Activated naive CD4-positive, alpha-beta T cell treated with anti-CD3 and anti-CD28 coated beads for 36 hours (primary cell): ENCODE data around the gene RMND5A. TPM values are rescaled to one million over a fixed set of nuclear protein-coding genes. Genes with fewer than 3 reads are reported as not detected.

Experiments used
- CTCF ChIA-PET: fragments of 350-600 bp; sonication (Branson Sonifier 250); formaldehyde crosslinking; loops from one replicate; lab custom pipeline; 2021; ENCODE audit warnings: antibody characterized with exemption; lab: Charles Lee
- DNase-seq: peaks from one replicate; pipeline ENCODE4 v3.0.0-alpha.2; 2020
- H3K27ac Mint-ChIP-seq: one replicate; pipeline ENCODE4 v1.8.0; 2021; ENCODE audit warnings: mild to moderate bottlenecking, mixed read lengths
- H3K27me3 Mint-ChIP-seq: one replicate; pipeline ENCODE4 v1.8.0; 2021; ENCODE audit warnings: low read depth, mixed read lengths
- H3K36me3 Mint-ChIP-seq: one replicate; pipeline ENCODE4 v1.8.0; 2021; ENCODE audit warnings: low read depth, mixed read lengths
- H3K4me1 Mint-ChIP-seq: one replicate; pipeline ENCODE4 v1.8.0; 2021; ENCODE audit warnings: low read depth, mixed read lengths
- H3K4me3 Mint-ChIP-seq: one replicate; pipeline ENCODE4 v1.8.0; 2021; ENCODE audit warnings: mild to moderate bottlenecking, moderate library complexity, mixed read lengths
- H3K9me3 Mint-ChIP-seq: one replicate; pipeline ENCODE4 v1.8.0; 2021; ENCODE audit warnings: mixed read lengths
- intact Hi-C: fragments of 100-400 bp; cut with micrococcal nuclease; formaldehyde crosslinking; loops from one replicate; pipeline ENCODE4 v1.15.1; 2023
- total RNA-seq, 2 experiments: library from RNA; stranded (reverse); gene quantifications; one replicate each; pipeline ENCODE4 v1.2.3, GENCODE V29; 2021

RMND5A gene
- total RNA-seq, 2 experiments from 2014 or later: 38.0 to 38.4 TPM

- Mint-ChIP-seq H3K27ac (no peak overlapping the region), H3K4me3 (no peak overlapping the region), H3K9me3 (peaks cover 11% of the 10 kb centered on the region), H3K4me1 (peaks cover 9% of the 10 kb centered on the region), H3K27me3 (no peaks in the 10 kb centered on the region), H3K36me3 (peaks cover 36% of the 10 kb centered on the region)
- CTCF ChIA-PET: interaction anchor here (2.5 kb wide), 1 partner anchor 11 kb away, joined by 14 read pairs; no protein-coding TSS in a partner anchor
- no peak for DNase-seq
- intact Hi-C loops: no loop called here
Observed at GRCh38 chr2:86752934-86753333, 32.8 kb downstream of the RMND5A start.

- intact Hi-C loops: no loop called here
- DNase-seq: no peak
- no peaks in the 10 kb centered on the region for H3K27me3 Mint-ChIP-seq
- no peak overlapping the region for H3K27ac Mint-ChIP-seq
- peaks cover 8% of the 10 kb centered on the region for H3K4me1 Mint-ChIP-seq
- CTCF ChIA-PET: interaction anchor here (0.5 to 2.5 kb wide), 3 partner anchors 10 to 1141 kb away, joined by 3 to 14 read pairs (median 3); no protein-coding TSS in a partner anchor
- peaks cover 11% of the 10 kb centered on the region for H3K9me3 Mint-ChIP-seq
- H3K36me3 Mint-ChIP-seq: peaks cover 36% of the 10 kb centered on the region
- no peak overlapping the region for H3K4me3 Mint-ChIP-seq
Observed at GRCh38 chr2:86753606-86754005, 33.5 kb downstream of the RMND5A start.

DNA sequence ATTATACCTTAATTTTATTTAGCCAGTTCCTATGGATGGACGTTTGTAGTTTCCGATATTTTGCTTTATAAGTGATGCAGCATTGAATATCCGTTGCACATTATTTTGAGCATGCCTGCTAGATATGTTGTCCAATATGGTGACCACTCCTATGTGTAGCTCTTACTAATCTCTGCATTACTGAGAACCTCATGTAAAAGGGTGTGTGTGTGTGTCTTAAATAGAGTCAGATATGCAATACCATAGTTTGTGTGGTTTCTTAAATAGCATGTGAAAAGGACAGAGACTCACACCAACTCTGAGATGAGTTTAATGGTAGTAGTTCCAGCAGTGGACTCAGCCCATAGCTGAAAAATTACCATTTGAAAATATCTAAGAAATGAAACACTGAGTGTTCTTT is 38.3 kb downstream of the RMND5A start:
- CTCF ChIA-PET: no interaction called here
- Mint-ChIP-seq H3K36me3 (peaks cover 18% of the 10 kb centered on the region), H3K27ac (no peak overlapping the region), H3K4me3 (no peak overlapping the region), H3K9me3 (no peaks in the 10 kb centered on the region), H3K27me3 (no peaks in the 10 kb centered on the region), H3K4me1 (peaks cover 13% of the 10 kb centered on the region)
- no peak for DNase-seq
- intact Hi-C loops: no loop called here

DNA sequence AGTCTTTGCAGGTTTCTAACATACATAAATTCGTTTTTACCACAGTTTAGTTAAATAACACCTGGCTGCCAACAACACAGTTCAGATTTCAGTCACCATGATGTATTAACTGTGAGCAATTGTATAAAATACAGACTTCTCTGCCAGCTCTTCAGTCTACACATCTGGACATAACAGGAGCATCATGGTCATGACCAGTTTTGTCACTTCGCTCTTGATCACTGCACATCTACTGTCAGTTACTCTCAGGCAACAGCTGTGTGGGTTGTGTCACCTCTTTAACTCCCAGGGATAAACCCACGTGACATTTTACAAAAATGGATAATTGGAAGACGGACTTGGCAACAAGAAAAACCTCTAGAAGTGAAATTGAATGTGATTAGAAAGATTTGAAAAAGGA is 40.3 kb downstream of the RMND5A start:
- peak overlapping the region; percentile 52 for H3K27ac Mint-ChIP-seq
- intact Hi-C loops: loop anchor here (10.0 kb wide), 1 partner anchor 246 kb away; no protein-coding TSS in a partner anchor
- H3K36me3 Mint-ChIP-seq: peaks cover 17% of the 10 kb centered on the region
- CTCF ChIA-PET: interaction anchor here (1.2 kb wide), 1 partner anchor 22 kb away, joined by 4 read pairs; no protein-coding TSS in a partner anchor
- no peaks in the 10 kb centered on the region for H3K9me3 Mint-ChIP-seq
- DNase-seq: no peak
- no peak overlapping the region for H3K4me3 Mint-ChIP-seq
- no peaks in the 10 kb centered on the region for H3K27me3 Mint-ChIP-seq
- H3K4me1 Mint-ChIP-seq: peaks cover 21% of the 10 kb centered on the region

- H3K36me3 Mint-ChIP-seq: peaks cover 20% of the 10 kb centered on the region
- intact Hi-C loops: loop anchor here (1.0 to 10.0 kb wide), 2 partner anchors 44 to 250 kb away; no protein-coding TSS in a partner anchor
- DNase-seq: peak; percentile 44
- H3K27me3 Mint-ChIP-seq: no peaks in the 10 kb centered on the region
- peaks cover 19% of the 10 kb centered on the region for H3K4me1 Mint-ChIP-seq
- CTCF ChIA-PET: interaction anchor here (0.7 to 2.6 kb wide), 9 partner anchors 9 to 43 kb away, joined by 3 to 14 read pairs (median 5); no protein-coding TSS in a partner anchor
- no peak overlapping the region for H3K27ac Mint-ChIP-seq
- no peaks in the 10 kb centered on the region for H3K9me3 Mint-ChIP-seq
- no peak overlapping the region for H3K4me3 Mint-ChIP-seq
Observed at GRCh38 chr2:86764661-86765309, 44.7 kb downstream of the RMND5A start.

GRCh38 chr2:86765310-86765695 is 45.2 kb downstream of the RMND5A start:
- no peaks in the 10 kb centered on the region for H3K9me3 Mint-ChIP-seq
- no peak overlapping the region for H3K27ac Mint-ChIP-seq
- no peak for DNase-seq
- H3K4me1 Mint-ChIP-seq: peaks cover 18% of the 10 kb centered on the region
- CTCF ChIA-PET: interaction anchor here (0.7 to 2.6 kb wide), 9 partner anchors 11 to 544 kb away, joined by 3 to 14 read pairs (median 5); no protein-coding TSS in a partner anchor
- H3K27me3 Mint-ChIP-seq: no peaks in the 10 kb centered on the region
- H3K36me3 Mint-ChIP-seq: peaks cover 22% of the 10 kb centered on the region
- no peak overlapping the region for H3K4me3 Mint-ChIP-seq
- intact Hi-C loops: loop anchor here (10.0 kb wide), 1 partner anchor 251 kb away; no protein-coding TSS in a partner anchor

GRCh38 chr2:86768189-86768949 is 48.3 kb downstream of the RMND5A start:
- CTCF ChIA-PET: no interaction called here
- peaks cover 7% of the 10 kb centered on the region for H3K4me1 Mint-ChIP-seq
- intact Hi-C loops: loop anchor here (10.0 kb wide), 1 partner anchor 254 kb away; no protein-coding TSS in a partner anchor
- peaks cover 29% of the 10 kb centered on the region for H3K36me3 Mint-ChIP-seq
- no peak for DNase-seq
- H3K4me3 Mint-ChIP-seq: no peak overlapping the region
- no peaks in the 10 kb centered on the region for H3K27me3 Mint-ChIP-seq
- H3K27ac Mint-ChIP-seq: no peak overlapping the region
- H3K9me3 Mint-ChIP-seq: no peaks in the 10 kb centered on the region

- Mint-ChIP-seq H3K27ac (no peak overlapping the region), H3K27me3 (no peaks in the 10 kb centered on the region), H3K36me3 (peaks cover 34% of the 10 kb centered on the region), H3K4me1 (peaks cover 1% of the 10 kb centered on the region), H3K9me3 (no peaks in the 10 kb centered on the region), H3K4me3 (no peak overlapping the region)
- CTCF ChIA-PET: interaction anchor here (0.7 to 1.4 kb wide), 3 partner anchors 8 to 398 kb away, joined by 3 read pairs; no protein-coding TSS in a partner anchor
- intact Hi-C loops: loop anchor here (10.0 kb wide), 1 partner anchor 255 kb away; no protein-coding TSS in a partner anchor
- no peak for DNase-seq
Observed at GRCh38 chr2:86769838-86770237, 49.7 kb downstream of the RMND5A start.

DNA sequence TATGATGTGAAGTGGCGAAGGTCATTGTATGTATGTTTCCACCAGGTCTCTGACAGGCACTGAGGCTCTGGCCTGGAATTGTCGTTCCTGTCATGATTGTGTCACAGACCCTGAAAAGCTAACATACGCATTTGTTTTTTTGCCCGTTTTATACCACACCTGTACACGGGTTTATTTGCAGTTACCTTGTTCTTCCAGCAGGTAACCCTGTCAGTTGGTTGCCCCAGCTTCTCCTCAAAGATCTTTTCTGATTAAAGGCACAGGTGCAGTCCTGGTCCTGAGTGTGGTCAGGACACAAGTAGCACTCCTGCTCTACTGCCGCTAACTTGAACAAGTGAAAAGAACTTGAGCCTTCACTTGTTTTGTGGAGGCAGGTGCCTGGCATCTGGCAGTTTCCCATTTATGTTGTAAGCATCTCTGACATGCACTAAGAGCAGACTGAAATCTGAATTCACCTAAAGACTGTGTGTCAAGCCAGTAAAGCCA is 50.8 kb downstream of the RMND5A start:
- Mint-ChIP-seq H3K9me3 (no peaks in the 10 kb centered on the region), H3K27ac (no peak overlapping the region), H3K4me3 (no peak overlapping the region), H3K27me3 (no peaks in the 10 kb centered on the region), H3K4me1 (no peaks in the 10 kb centered on the region), H3K36me3 (peaks cover 32% of the 10 kb centered on the region)
- DNase-seq: no peak
- intact Hi-C loops: no loop called here
- CTCF ChIA-PET: interaction anchor here (0.6 to 1.4 kb wide), 3 partner anchors 9 to 23 kb away, joined by 3 read pairs; no protein-coding TSS in a partner anchor

GRCh38 chr2:86772611-86773010 is 52.5 kb downstream of the RMND5A start:
- DNase-seq: no peak
- Mint-ChIP-seq H3K27me3 (no peaks in the 10 kb centered on the region), H3K4me3 (no peak overlapping the region), H3K36me3 (peaks cover 27% of the 10 kb centered on the region), H3K9me3 (no peaks in the 10 kb centered on the region), H3K27ac (no peak overlapping the region), H3K4me1 (no peaks in the 10 kb centered on the region)
- intact Hi-C loops: no loop called here
- CTCF ChIA-PET: no interaction called here

GRCh38 chr2:86774862-86775261 is 54.8 kb downstream of the RMND5A start:
- Mint-ChIP-seq H3K27me3 (no peaks in the 10 kb centered on the region), H3K4me1 (no peaks in the 10 kb centered on the region), H3K9me3 (no peaks in the 10 kb centered on the region), H3K36me3 (peaks cover 22% of the 10 kb centered on the region), H3K4me3 (no peak overlapping the region), H3K27ac (no peak overlapping the region)
- intact Hi-C loops: no loop called here
- CTCF ChIA-PET: no interaction called here
- DNase-seq: no peak

GRCh38 chr2:86775338-86775737 is 55.2 kb downstream of the RMND5A start:
- Mint-ChIP-seq H3K9me3 (no peaks in the 10 kb centered on the region), H3K27me3 (no peaks in the 10 kb centered on the region), H3K4me3 (no peak overlapping the region), H3K4me1 (no peaks in the 10 kb centered on the region), H3K27ac (no peak overlapping the region), H3K36me3 (peaks cover 20% of the 10 kb centered on the region)
- no peak for DNase-seq
- CTCF ChIA-PET: no interaction called here
- intact Hi-C loops: no loop called here
